Measurements from ENCODE around the gene RRP9.

The RRP9 gene

GRCh38 chr3:51896607-51897305 lies 44.9 kb downstream of the RRP9 start:
- DNase-seq = no peak

DNA sequence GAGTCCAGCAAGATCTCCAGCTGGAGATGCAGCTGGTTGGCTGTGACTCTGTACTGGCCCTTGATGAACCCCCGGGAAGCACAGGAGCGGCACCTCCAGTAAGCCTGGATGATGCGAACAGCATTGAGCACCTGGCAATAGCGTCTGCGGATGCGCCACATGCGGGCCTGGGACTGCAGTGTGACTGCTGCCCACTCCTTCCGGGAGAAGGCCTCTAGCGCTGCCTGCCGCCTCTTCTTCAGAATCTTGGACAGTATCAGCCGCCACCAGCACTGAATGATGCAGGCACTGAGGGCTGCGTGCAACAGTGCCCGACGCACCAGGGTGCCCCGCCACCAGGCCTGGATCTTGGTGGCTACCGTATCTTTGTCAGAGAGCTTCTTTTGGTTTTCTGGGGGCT lies 46.8 kb downstream of the RRP9 start:
- DNase-seq = no peak

GRCh38 chr3:51894391-51894790 lies 47.3 kb downstream of the RRP9 start:
- DNase-seq = no peak

- DNase-seq = no peak
These were observed 50.3 kb downstream of the RRP9 start for GRCh38 chr3:51891242-51892039.

- no peak for DNase-seq
These were observed 53.1 kb downstream of the RRP9 start for GRCh38 chr3:51888463-51889105.

DNA sequence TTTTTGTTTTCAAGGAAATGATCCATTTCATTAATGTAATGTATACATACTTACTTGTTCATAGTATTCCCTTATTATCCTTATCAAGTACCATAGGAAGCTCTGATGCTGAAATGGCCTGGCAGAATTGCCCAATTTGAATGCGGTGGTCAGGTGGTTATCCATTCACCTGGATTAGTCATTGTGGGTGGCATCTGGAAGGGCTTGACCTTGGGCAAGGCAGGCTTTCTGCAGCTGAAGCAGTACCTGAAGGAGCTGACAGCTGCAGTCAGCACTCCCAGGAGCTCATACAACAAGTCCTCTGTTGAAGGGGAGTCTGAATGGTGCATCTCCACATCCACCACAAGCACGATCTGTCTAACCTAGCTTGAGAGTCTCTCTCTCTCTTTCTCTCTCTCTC lies 54.1 kb downstream of the RRP9 start:
- no peak for DNase-seq

- DNase-seq = no peak
These were observed 55.3 kb downstream of the RRP9 start for GRCh38 chr3:51886447-51886846.
